Measurements from ENCODE around the gene GCLC.

The GCLC gene

DNA sequence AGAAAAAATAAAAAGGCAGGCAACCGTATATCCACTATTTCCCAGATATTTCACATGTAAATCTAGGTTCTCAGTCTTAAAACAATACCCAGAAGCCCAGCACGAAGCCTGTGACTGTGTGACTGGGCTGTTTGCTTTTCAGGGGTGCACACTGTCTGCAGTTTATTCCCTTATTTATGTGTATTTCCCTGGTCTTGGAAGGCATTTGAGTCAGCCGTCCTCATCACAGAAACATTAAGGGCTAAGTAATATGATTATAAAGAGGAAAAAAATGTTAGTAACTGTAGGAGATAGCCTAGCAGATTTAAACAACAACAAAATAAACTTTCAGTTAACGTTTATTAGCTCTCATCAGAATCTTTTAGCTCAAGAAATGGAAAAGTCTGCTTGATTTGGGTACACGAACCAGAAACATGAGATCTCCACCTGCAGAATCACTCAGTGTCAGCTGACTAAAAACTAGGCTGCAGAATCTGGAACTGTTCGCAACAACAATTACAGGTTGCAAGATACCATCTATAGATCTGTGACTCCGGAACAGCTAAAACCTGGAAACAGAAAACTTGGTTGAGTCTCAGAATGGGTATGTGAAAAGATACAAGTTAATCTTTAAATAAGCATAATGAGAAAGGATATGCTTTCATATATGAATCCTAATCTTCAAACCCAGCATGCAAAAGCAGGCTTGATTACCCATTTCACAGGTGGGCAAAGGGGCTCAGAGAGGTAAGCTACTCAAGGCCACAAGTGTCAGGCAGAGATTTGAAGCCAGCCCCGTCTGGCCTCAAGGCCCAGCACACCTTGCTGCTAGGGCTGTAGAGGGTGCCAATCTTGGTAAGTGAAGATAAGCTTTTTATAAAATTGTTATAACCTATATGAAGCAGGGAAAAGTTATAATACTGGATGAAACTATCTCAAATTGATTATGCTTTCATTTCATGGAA is 21.1 kb downstream of the GCLC start:
- DNase-seq = no peak

DNA sequence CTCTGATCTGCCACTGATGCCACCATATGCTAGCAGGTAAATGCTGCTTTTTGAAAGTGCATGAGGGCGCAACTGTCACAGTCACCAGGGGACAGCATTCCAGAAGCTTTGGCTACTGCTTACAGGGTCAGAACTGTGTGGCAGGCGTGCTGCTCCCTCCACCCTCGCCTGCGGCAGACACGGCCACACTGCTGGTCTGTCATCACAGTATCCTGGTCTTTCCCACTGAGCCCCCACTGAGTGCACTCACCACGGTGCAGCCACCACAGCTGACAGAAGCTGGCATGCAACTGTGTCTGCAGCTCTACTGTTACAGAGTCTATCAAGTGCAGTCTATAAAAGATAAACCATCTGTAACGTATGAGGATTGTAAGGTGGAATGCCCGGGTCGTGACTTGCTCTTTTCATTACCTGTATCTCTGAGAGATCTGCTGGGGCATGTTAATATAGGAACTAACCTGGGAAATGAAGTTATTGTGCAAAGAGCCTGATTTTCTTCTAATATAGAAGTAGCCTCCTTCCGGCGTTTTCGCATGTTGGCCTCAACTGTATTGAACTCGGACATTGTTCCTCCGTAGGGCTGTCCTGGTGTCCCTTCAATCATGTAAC is 24.5 kb downstream of the GCLC start:
- no peak for DNase-seq

DNA sequence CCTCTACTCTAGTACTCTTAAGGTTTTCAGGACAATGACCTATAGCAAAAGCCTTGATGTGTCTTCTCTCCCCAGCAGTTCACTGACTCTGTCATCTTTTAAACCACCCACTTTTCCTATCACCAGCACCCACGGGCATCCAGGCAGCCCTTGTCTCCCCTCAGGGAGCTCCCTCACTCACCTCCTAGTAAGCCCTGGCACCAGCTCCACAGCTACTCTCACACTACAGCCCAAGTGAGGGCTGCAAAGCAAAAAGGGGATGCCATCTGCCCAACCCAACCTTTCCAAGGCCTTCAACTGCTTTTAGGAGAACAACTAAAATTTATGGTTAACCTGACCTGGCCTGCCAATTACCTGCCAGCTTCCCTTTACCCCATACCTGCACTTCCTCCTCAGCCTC is 26.0 kb downstream of the GCLC start:
- no peak for DNase-seq

DNA sequence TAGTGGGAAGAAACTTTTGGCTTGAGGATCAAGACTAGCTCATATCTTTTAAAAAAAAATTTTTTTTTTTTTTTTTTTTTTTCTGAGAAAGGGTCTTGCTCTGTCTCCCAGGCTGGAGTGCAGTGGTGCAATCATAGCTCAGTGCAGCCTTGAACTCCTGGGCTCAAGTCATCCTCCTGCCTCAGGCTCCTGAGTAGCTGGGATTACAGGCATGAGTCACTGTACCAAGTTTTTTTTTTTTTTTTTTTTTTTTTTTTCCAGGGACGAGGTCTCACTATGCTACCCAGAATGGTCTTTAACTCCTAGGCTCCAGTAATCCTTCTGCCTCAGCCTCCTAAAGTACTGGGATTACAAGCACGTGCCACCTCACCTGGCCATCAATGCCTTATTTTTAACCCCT is 27.9 kb downstream of the GCLC start:
- DNase-seq = no peak

DNA sequence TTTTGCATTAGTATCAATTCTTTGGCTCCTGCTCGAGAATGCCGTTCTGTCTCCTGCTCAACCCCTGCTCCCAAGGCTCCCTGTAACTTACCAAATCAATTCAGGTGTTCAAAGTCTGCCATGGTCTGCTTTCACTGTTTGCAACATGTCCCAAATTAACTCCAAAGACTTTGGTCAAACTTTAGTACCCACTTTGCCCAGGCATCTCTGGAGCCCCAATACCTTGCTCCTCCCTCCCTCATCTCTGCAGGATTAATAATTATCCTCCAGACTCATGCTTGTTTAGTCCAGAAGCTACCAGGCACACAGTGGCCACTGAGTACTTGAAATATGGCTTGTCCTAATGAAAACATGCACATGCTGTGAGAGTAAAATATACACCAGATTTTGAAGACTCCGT is 30.2 kb downstream of the GCLC start:
- DNase-seq = no peak

DNA sequence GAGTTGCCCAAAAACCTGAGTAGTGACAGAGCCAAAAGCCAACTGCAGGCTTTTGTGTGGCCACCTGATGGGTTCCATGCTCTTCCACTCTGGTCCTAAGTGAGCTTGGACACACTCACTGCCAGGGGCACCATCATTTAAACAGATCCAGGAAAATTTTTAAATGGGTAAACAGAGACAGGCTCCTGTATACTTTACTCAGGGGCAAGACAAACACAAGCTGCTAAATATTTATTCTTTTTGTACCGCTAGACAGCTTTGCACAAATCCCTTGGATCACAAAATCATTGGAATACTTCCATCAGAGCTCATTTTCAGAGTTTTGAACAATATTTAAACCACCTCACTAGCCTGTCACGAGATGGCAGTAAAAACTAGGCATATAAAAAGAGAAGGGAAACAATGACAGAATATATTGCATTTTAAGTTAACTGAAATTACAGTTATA is 31.4 kb downstream of the GCLC start:
- no peak for DNase-seq

DNA sequence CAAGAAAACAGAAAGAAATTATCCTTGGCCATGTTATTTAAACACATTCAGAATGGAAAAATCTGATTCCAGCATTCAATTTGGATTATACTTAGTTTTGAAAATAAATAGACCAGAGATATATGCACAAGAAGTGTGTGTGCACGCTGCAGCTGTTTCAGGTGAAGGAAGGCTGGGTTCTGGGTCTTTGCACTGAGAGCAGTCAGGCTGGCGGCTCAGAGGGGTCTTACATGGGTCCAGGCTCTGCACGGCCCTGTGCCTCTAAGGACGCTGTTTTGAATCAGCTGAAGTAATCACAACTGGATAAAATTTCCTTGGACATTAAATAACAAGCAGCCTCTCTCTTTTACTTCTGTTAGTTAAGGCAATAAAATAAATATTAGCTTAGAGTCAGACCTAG is 31.8 kb downstream of the GCLC start:
- DNase-seq = no peak

DNA sequence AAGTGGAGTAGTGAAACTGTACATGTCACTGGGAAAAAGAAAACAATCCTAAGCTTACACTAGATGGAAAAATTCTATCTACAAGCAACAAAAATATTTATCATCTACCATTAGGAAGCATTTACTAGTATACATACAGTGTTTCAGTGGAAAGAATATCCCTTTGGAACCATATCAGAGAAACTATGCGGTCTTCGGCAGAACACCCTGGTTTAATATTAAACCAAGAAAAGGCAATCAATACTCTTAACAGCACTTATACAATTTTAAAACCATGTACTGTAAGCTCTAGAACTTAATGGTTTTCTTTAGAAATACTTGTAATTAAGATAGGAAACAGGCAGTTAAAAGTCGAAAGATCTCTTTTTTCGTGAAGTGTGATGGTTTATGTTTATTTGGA is 32.3 kb downstream of the GCLC start:
- DNase-seq = no peak

DNA sequence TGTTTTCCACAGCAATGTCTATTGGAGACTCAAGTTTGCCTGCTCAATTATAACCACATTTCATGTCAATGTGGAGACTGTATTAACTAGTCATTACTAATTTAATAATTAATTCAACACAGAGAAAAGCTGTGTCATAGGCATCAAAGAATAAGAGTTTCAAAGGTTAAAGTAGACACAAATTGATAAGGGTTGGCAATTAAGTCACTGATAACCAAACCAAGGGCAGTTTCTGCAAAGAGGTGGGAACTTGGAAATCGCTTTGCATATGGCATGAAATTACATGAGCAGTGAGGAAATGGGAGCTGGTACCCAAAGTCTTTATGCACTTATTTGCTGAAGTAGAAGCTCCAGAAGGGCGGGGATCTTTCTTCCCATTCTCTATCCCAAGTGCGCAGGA is 34.2 kb downstream of the GCLC start:
- no peak for DNase-seq

DNA sequence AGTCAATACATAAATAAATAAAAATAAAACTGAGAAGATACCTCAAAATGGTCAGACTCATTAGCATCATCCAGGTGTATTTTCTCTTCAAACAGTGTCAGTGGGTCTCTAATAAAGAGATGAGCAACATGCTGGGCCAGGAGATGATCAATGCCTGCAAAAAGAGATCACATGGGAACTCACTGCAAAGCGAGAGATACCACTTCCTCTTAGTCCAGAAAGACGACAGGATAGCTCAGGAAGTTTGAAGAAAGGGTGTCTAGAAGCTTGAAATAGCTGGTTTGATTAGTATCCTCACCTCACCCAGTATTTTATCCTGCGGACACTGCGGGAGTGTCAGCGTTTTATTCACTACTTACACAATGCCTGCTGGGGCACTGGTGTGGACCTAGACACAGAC is 38.0 kb downstream of the GCLC start:
- no peak for DNase-seq

DNA sequence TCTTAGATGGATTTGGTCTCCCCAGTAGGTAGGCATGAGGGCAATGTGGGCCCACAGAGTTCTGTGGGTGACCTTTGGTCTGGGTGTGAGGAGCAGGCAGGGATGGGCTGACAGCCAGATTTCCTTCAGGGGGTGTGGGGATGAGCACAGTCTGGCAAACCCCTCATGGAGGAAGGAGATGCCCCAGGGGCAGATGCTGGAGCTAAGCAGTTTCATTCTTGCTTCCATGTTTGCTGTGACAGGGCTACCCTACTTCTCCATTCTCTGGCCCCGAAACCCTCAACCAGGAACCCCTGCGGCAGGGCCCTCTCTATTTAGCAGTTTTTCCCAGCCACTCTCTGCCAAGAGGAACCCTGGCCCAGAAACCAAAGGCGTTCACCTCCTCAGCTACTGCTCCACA is 40.4 kb downstream of the GCLC start:
- no peak for DNase-seq

DNA sequence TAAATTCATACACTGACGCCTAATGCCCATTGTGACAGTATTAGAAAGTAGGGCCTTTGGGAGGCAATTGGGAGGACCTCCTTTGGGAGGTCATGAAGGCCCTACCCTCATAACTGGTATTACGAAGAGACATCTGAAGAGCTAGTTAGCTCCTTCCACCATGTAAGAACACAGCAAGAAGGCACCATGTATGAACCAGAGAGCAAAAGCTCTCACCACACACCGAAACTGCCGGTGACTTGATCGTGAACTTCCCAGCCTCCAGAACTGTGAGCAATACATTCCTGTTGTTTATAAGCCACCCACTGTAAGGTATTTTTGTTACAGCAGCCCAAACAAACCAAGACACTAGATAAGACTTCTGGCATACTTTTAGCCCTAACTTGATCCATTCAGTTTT is 41.8 kb downstream of the GCLC start:
- DNase-seq = no peak

DNA sequence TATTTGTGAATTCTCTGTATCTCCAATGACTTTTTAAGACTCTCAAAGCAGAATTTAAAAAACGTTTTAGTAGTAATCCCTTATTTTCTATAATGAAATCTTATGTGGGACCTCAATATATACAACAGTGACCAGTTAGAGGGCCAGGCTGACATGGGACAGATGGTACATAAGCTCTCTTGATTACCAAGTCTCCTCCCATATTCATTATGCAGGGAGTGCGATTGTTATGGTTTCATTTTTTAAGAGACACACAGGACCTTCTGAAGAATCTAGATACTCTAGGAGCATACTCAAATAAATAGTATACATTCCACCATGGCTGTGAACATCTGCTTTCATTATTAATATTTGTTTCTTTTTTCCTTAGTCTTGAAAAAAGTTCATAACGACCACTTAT is 43.5 kb downstream of the GCLC start:
- no peak for DNase-seq

DNA sequence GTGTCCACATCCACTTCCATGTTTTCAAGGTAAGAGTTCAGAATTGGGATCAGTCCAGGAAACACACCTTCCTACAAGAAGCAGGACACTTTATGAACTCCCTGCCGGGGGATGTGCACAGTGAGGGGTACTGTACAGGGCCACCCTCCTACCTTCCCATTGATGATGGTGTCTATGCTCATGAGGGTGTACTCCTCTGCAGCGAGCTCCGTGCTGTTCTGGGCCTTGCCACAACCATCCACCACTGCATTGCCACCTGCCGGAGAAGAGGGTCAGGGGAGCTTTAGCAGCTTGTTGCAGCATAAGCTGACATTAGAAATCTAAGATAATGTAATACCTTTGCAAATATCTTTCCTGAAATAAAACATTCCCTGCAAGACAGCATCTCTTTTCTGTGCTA is 44.8 kb downstream of the GCLC start:
- DNase-seq = no peak

DNA sequence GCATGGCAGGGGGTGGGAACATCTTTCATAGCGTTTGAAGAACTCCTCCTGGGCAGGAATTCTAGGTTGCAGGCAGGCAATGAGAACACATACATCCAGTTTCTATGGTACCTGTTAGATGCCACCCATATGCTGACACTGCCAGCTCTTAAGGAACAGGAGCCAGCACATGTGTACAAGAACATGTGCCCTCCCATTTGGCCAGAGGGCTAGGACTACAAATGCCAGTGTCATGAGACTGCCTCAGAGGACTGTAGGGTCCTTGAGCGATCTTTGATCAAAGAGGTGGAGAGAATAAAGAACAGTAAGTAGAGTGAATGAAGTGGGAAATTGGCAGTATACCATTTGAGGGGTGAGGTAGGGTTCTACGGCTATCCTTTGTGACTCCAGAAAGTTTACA is 45.8 kb downstream of the GCLC start:
- DNase-seq = no peak

DNA sequence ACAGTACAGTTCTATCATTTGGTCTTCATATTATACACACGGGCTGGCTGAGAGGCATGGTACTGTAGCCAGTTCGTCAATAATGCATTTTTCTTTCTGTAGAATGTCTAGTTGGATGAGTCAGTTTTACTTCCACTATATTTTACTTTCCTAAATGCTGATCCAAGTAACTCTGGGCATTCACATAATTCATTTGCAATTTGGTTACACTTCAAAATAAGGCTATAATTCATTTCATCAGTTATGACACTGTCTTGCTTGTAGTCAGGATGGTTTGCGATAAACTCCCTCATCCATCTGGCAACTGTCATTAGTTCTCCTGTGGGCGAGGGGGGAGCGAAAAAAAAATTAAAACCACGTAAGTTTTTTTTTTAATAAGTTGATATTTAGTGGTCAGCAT is 46.3 kb downstream of the GCLC start:
- no peak for DNase-seq

DNA sequence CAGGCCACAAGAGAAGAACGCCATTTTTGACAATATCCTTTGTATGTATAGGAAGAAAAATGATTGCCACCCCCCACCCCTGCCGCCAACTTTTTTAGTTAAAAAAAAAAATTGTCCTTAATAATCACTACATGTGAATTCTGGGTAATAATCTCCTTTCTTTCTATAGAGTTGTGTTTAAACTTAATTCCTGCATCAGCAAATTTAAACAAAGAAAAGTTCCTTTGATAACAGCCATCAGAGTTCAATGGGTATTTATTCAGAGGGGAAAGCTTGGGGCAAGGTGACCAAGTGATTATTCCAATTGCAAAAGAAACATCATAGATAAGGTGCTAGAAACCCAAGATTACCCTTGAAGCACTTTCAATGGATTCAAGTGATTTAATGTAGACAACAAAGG is 47.0 kb downstream of the GCLC start:
- no peak for DNase-seq

DNA sequence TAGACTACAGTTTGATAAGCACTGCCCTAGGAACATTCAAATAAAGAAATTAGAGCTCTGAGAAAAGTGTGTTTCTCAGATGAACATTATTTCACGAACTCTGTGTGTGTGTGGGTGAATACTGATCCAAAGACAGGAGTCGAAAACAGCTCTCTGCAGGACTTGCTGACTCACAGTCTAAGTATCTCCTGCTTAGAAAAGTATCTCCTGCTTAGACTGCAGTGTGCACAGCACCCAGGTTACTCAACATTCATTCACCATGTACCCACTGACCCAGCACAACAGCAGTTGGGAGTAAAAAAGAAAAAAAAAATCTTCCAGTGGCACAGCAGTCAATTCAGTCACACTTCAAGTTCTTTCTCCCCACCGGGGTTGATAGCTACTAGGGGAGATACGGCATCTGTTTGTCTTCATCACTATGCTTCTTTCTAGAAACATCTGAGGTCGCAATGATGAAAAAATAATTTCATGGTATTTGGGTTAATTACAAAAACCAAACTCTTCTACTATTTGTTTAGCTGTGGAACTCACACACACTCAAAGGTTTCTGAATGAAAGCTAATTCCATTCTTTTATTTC is 48.0 kb downstream of the GCLC start:
- DNase-seq = no peak

DNA sequence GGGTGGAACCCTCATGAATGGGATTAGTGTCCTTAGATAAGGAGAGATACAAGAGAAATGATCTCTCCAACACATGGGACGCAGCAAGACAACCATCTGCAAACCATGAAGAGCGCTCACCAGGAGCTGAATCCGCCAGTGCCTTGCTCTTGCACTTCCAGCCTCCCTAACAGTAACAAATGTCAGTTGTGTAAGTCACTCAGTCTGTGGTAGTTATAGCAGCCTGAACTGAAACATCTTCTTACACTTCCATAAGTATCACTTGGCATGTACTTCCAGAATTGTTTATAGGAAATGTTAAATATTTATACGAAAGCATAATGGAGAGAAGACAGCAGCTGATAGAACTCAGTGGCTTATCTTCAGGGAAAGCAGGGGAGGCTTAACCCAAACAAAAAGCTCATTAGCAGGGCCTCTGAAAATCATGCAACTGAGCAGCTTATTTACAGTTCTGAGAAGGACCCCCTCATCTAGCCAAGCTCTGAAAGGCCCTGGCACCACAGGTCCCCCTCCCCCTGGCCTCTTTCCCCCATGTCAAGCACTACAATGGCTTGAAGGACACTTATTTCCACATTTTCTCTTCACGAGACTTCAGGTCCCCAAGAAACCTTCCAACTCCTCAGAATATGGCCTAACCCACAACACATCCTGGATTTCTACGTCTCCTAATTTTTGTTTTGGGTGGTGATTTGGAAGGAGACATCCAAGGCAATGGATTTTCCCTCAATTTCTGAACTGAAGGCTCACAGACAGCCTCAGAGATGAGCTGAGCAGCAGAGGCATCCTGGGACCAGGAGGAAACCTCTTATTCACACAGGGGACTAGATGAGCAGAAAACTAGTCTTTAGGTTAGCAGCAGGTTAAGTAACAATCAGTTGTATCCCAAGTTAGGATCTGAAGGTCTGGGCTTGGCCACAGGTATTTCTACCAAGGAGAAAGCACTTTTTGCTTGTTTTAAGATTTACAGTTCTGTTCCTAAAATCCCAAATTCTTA is 49.1 kb downstream of the GCLC start:
- no peak for DNase-seq

DNA sequence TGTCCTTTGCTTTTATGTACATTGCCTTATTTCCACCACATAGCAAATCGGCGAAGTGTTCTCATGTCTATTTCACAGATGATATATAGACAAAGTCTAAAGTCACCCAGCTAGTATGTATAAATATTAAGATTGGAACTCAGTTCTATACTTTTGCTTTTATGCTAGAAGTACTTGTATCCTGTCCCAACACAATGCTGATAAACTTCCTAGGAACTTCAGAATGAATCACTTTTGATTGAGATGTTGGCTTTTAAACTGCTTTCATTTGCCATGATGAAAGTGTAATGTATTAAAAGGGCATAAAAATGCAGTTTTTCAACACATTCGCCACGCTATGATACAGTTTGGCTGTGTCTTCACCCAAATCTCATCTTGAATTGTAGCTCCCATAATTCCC is 50.8 kb downstream of the GCLC start:
- DNase-seq = no peak

DNA sequence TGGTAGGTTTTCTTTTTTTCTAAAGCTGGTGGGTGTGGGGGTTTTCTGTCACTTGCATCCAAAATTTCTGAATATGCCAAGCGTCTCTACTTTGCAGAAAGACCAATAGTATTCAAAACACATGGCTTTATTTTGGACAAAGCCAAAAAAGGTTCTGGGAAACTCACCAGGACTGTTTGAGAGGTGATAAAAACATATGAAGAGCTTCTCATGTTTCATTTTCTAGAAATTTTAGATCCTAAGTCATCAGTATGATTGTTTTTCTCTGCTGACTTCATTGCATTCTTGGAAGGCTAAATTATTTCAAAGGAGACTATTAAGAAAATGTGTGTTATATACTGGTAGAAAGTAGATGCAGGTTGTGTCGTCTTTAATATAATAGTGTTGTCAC is 51.3 kb downstream of the GCLC start:
- DNase-seq = no peak

DNA sequence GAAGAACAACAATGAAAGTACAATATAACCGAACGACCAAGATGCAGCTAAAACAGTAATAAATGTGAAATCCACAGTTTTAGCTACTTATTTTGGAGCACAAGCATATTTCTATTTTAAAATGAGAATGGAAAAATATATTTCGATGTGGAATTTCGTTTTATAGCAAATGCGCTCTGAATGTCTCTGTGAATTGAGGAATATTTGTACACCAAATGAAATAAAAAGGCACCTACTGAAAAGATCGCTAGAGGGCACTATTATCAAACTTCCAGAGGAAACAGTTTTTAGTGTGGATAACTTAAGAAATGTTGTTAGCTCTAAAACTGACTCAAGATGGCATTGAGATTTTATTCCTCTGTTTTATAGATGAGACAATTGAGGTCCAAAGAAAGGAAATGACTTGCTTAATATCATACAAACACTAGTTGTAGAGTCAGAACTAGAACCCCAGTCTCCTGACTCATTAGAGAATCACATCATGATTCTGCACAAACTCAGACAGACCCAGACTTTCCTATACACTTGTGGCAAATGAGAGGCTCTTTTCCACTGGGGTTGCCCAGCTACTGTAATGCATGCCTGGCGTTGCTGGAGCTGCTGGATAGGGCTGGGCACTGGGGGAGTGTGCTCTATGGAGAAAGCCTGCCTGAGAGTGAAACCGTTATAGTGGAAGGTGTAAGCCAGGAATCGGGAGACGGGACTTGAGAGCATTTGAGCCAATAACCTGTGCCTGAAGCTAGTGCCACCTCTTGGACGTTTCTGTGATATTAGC is 51.9 kb downstream of the GCLC start:
- no peak for DNase-seq

Data from NK-92 treated with Interleukin-12 subunit alpha and Interleukin-12 subunit beta, amount 100 ng/mL, for 24 hours (cell line).